Liver (tissue), 9 donors: Measurements from ENCODE around the gene TRPM6. TPM values are rescaled to one million over a fixed set of nuclear protein-coding genes. Genes with fewer than 3 reads are reported as not detected.

Source experiments
- DNase-seq: peaks from one replicate; pipeline ENCODE4 v3.0.0-alpha.2; 2017; ENCODE audit warnings: low spot score
- H3K27ac ChIP-seq, 2 donors: one replicate each; pipeline ENCODE4 v1.7.0; 2013; ENCODE audit warnings: inconsistent platforms in 2 of 2, low read length in 2 of 2, control low read depth in 1 of 2, low read depth in 1 of 2, mild to moderate bottlenecking in 1 of 2
- H3K27me3 ChIP-seq, 4 donors: one replicate each; pipeline versions ENCODE4 v1.6.1 to v1.7.0; 2013; ENCODE audit warnings: low read length in 3 of 4, inconsistent platforms in 1 of 4, mild to moderate bottlenecking in 1 of 4, moderate library complexity in 1 of 4; ENCODE audit not compliant: control insufficient read depth in 4 of 4, insufficient read depth in 4 of 4
- H3K36me3 ChIP-seq, 4 donors: one replicate each; pipeline versions ENCODE4 v1.6.1 to v1.7.0; 2013; ENCODE audit warnings: low read length in 3 of 4, mild to moderate bottlenecking in 3 of 4, low read depth in 1 of 4, moderate library complexity in 1 of 4; ENCODE audit not compliant: control insufficient read depth in 4 of 4, insufficient read depth in 3 of 4
- H3K4me1 ChIP-seq, 4 donors: one replicate each; pipeline versions ENCODE4 v1.6.1 to v1.7.0; 2013; ENCODE audit warnings: low read length in 3 of 4, mild to moderate bottlenecking in 3 of 4, moderate library complexity in 1 of 4; ENCODE audit not compliant: control insufficient read depth in 4 of 4, insufficient read depth in 4 of 4
- H3K4me3 ChIP-seq, 3 donors: one replicate each; pipeline versions ENCODE4 v1.6.1 to v1.7.0; 2013; ENCODE audit warnings: low read length in 3 of 3, control low read depth in 1 of 3, low read depth in 1 of 3, mild to moderate bottlenecking in 1 of 3
- H3K9ac ChIP-seq, 2 donors: one replicate each; pipeline ENCODE4 v1.7.0; 2013; ENCODE audit warnings: low read length in 2 of 2, mild to moderate bottlenecking in 2 of 2, moderate library complexity in 2 of 2, control low read depth in 1 of 2, low read depth in 1 of 2
- H3K9me3 ChIP-seq, 4 donors: one replicate each; pipeline versions ENCODE4 v1.6.1 to v1.7.0; 2013; ENCODE audit warnings: low read length in 3 of 4; ENCODE audit not compliant: control insufficient read depth in 4 of 4
- ATF3 ChIP-seq: IDR thresholded peaks from 2 replicates; pipeline ENCODE4 v1.6.1; 2016; ENCODE audit warnings: antibody characterized with exemption
- CTCF ChIP-seq: fragments of 150-350 bp; IDR thresholded peaks from 2 replicates; pipeline ENCODE4 v1.5.1; 2017; ENCODE audit warnings: improper control_type of control experiment, low read depth, low read length; ENCODE audit not compliant: missing input control
- EGR1 ChIP-seq, 2 donors: IDR thresholded peaks; 2 replicates each; pipeline ENCODE4 v1.6.1; 2016 to 2018; ENCODE audit warnings: antibody characterized with exemption in 2 of 2, low read depth in 2 of 2
- FOXA1 ChIP-seq: IDR thresholded peaks from 2 replicates; pipeline ENCODE4 v1.6.1; 2016; ENCODE audit warnings: antibody characterized with exemption
- HNF4A ChIP-seq, 2 donors: conservative IDR thresholded peaks; 2 replicates each; pipeline ENCODE4 v1.6.1; 2016; ENCODE audit warnings: antibody characterized with exemption in 2 of 2, mild to moderate bottlenecking in 2 of 2
- HNF4G ChIP-seq: IDR thresholded peaks from 2 replicates; pipeline ENCODE4 v1.6.1; 2016; ENCODE audit warnings: antibody characterized with exemption
- JUND ChIP-seq, 2 donors: IDR thresholded peaks; 2 replicates each; pipeline ENCODE4 v1.6.1; 2016; ENCODE audit warnings: antibody characterized with exemption in 2 of 2
- NR2F2 ChIP-seq: IDR thresholded peaks from 2 replicates; pipeline ENCODE4 v1.6.1; 2016; ENCODE audit warnings: antibody characterized with exemption
- RAD21 ChIP-seq, 2 donors: IDR thresholded peaks; 2 replicates each; pipeline ENCODE4 v1.6.1; 2016; ENCODE audit warnings: antibody characterized with exemption in 2 of 2, mild to moderate bottlenecking in 2 of 2
- SP1 ChIP-seq: IDR thresholded peaks from 2 replicates; pipeline ENCODE4 v1.6.1; 2018; ENCODE audit warnings: antibody characterized with exemption, mild to moderate bottlenecking
- TAF1 ChIP-seq: conservative IDR thresholded peaks from 2 replicates; pipeline ENCODE4 v1.6.1; 2016; ENCODE audit warnings: antibody characterized with exemption, mild to moderate bottlenecking
- ZBTB33 ChIP-seq: IDR thresholded peaks from 2 replicates; pipeline ENCODE4 v1.6.1; 2016; ENCODE audit warnings: antibody characterized with exemption
- WGBS: extraction: QIAGEN DNeasy Blood & Tissue Kit; methylation state at CpG from one replicate; pipeline ENCODE4 v1.1.7; 2013; 5-methylcytosine and 5-hydroxymethylcytosine counted together
- polyA plus RNA-seq, 2 donors: library from polyadenylated mRNA; stranded (reverse) in 1 of 2; unstranded in 1 of 2; fragments of 200-250 nt in 1 of 2; fragments of >200 nt in 1 of 2; fragmentation: Nextera tagmentation in 1 of 2; extraction: Ambion mirVana in 1 of 2; gene quantifications; one replicate each; pipeline versions ENCODE4 v1.2.1 to v1.2.3, GENCODE V29; 2013 to 2015
- total RNA-seq, 2 donors: library from RNA; depleted of rRNA; stranded (reverse); fragments of >200 nt; gene quantifications; one replicate each; pipeline ENCODE4 v1.2.3, GENCODE V29; 2014
- donor health status: healthy.
- donor health status: healthy.
- donor health status: healthy.
- donor health status: healthy.
- donor health status: healthy.

TRPM6 gene
- total and polyA plus RNA-seq, 4 donors = 0.05 to 0.67 (median 0.10) TPM

GRCh38 chr9:74771672-74772071, 116.0 kb downstream of the TRPM6 start (continued):
- TF ChIP-seq ZBTB33 (no peak), NR2F2 (no peak), FOXA1 (no peak)

- no peak overlapping the region for H3K27ac ChIP-seq
- H3K27me3 ChIP-seq = no peaks in the 10 kb centered on the region
- no peaks in the 10 kb centered on the region for H3K4me1 ChIP-seq
- TF ChIP-seq HNF4G = no peak
- no peak for TF ChIP-seq EGR1 (IDR thresholded peaks at IDR 0.05; ENCODE audit: low read depth in 2 of 2)
- no peak for TF ChIP-seq SP1
- TF ChIP-seq RAD21 (IDR thresholded peaks at IDR 0.05) = no peak
- TF ChIP-seq ATF3 = no peak
- no peak for TF ChIP-seq FOXA1
- TF ChIP-seq NR2F2 = no peak
- TF ChIP-seq HNF4A (conservative IDR thresholded peaks at IDR 0.05) = no peak
- TF ChIP-seq TAF1 = no peak
- no peaks in the 10 kb centered on the region for H3K36me3 ChIP-seq
- no peak overlapping the region for H3K4me3 ChIP-seq
- no peak overlapping the region for H3K9ac ChIP-seq
- no peaks in the 10 kb centered on the region for H3K9me3 ChIP-seq
- no peak for DNase-seq
- 91% methylated on average over 7 of the region's 7 CpGs for WGBS
Measured at GRCh38 chr9:74771262-74771585, 116.5 kb downstream of the TRPM6 start.

- Histone ChIP-seq H3K4me3 (no peak overlapping the region), H3K9me3 (no peaks in the 10 kb centered on the region), H3K27ac (no peak overlapping the region), H3K9ac (no peak overlapping the region), H3K36me3 (no peaks in the 10 kb centered on the region), H3K27me3 (no peaks in the 10 kb centered on the region), H3K4me1 (no peaks in the 10 kb centered on the region)
- DNase-seq = peak; percentile 39
- TF ChIP-seq JUND (IDR thresholded peaks at IDR 0.05) = no peak
- peak; percentile 49 for TF ChIP-seq CTCF
- TF ChIP-seq NR2F2 = no peak
- no peak for TF ChIP-seq ATF3
- TF ChIP-seq TAF1 = no peak
- TF ChIP-seq HNF4A (conservative IDR thresholded peaks at IDR 0.05) = no peak
- 66% methylated on average over 22 of the region's 22 CpGs for WGBS
Measured at GRCh38 chr9:74770508-74771261, 117.0 kb downstream of the TRPM6 start.
